ENCODE results near the gene DNALI1. TPM values are rescaled to one million over a fixed set of nuclear protein-coding genes. Genes with fewer than 3 reads are reported as not detected.

Gene DNALI1
- total RNA-seq, 1 experiment from 2014 or later: not detected

DNA sequence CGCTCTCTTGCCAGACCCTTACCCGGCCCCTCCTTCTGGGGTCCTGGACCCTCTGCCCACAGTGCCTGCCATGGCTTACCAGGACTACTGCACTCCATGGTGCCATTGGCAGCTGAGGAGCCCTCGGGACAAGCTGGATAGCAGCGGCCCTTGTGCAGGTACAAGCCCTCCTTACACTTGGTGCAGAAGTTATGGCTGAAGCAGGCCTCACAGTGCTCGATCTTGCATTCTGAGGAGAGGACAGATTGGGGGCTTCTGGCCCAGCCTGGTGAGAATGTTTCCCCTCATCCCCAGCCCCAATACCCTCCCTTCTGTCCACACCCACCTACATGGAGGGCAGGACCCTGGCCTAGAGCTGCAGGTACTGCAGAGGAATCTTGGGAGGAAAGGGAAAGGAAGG is 57.4 kb downstream of the DNALI1 start:
- peaks cover 41% of the 10 kb centered on the region for H3K27me3 Mint-ChIP-seq (ENCODE audit: insufficient read depth, unreplicated experiment)
- no peak overlapping the region for H3K4me3 Mint-ChIP-seq (ENCODE audit: unreplicated experiment)
- no peak for DNase-seq (ENCODE audit: unreplicated experiment)
- no peak overlapping the region for H3K27ac Mint-ChIP-seq (ENCODE audit: low read depth, unreplicated experiment)
- no peaks in the 10 kb centered on the region for H3K9me3 Mint-ChIP-seq (ENCODE audit: unreplicated experiment)
- TF ChIP-seq, protein P1, sequence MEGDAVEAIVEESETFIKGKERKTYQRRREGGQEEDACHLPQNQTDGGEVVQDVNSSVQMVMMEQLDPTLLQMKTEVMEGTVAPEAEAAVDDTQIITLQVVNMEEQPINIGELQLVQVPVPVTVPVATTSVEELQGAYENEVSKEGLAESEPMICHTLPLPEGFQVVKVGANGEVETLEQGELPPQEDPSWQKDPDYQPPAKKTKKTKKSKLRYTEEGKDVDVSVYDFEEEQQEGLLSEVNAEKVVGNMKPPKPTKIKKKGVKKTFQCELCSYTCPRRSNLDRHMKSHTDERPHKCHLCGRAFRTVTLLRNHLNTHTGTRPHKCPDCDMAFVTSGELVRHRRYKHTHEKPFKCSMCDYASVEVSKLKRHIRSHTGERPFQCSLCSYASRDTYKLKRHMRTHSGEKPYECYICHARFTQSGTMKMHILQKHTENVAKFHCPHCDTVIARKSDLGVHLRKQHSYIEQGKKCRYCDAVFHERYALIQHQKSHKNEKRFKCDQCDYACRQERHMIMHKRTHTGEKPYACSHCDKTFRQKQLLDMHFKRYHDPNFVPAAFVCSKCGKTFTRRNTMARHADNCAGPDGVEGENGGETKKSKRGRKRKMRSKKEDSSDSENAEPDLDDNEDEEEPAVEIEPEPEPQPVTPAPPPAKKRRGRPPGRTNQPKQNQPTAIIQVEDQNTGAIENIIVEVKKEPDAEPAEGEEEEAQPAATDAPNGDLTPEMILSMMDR (IDR thresholded peaks at IDR 0.05; ENCODE audit: unreplicated experiment): no peak
- POLR2A ChIA-PET: no interaction called here
- CTCF ChIA-PET: interaction anchor here (1.0 to 3.7 kb wide), 2 partner anchors 10 to 11 kb away, joined by 3 to 13 read pairs; no protein-coding TSS in a partner anchor
- no peaks in the 10 kb centered on the region for H3K36me3 Mint-ChIP-seq (ENCODE audit: insufficient read depth, unreplicated experiment)
- intact Hi-C loops (cut with micrococcal nuclease): no loop called here
- no peaks in the 10 kb centered on the region for H3K4me1 Mint-ChIP-seq (ENCODE audit: insufficient read depth, unreplicated experiment)
- BruUV-seq (replicated peaks): no TSS peak

- Mint-ChIP-seq H3K27ac (ENCODE audit: low read depth, unreplicated experiment) (no peak overlapping the region), H3K9me3 (ENCODE audit: unreplicated experiment) (no peaks in the 10 kb centered on the region), H3K36me3 (ENCODE audit: insufficient read depth, unreplicated experiment) (no peaks in the 10 kb centered on the region), H3K4me3 (ENCODE audit: unreplicated experiment) (no peak overlapping the region), H3K27me3 (ENCODE audit: insufficient read depth, unreplicated experiment) (peaks cover 46% of the 10 kb centered on the region), H3K4me1 (ENCODE audit: insufficient read depth, unreplicated experiment) (no peaks in the 10 kb centered on the region)
- no peak for DNase-seq (ENCODE audit: unreplicated experiment)
- TF ChIP-seq, protein P1 (IDR thresholded peaks at IDR 0.05; ENCODE audit: unreplicated experiment): no peak
- CTCF ChIA-PET: interaction anchor here (0.7 to 3.7 kb wide), 4 partner anchors 13 to 71 kb away, joined by 3 to 13 read pairs (median 3); no protein-coding TSS in a partner anchor
- intact Hi-C loops (cut with micrococcal nuclease): no loop called here
- no TSS peak for BruUV-seq (replicated peaks)
- POLR2A ChIA-PET: no interaction called here
Observed at GRCh38 chr1:37616330-37616729, 59.6 kb downstream of the DNALI1 start.

Other genes with a start within 250 kb of the DNALI1 start
- gene ZC3H12A, start 82.4 kb upstream of the DNALI1 start, total RNA-seq (2022): 37.2 and 51.4 TPM in 2 replicates
- gene MEAF6, start 42.2 kb upstream of the DNALI1 start, total RNA-seq (2022): 71.3 and 72.0 TPM in 2 replicates
- 26.4 and 32.0 TPM in 2 replicates for gene SNIP1, start 2.6 kb upstream of the DNALI1 start, total RNA-seq (2022)
- 103 and 133 TPM in 2 replicates for gene GNL2, start 39.0 kb downstream of the DNALI1 start, total RNA-seq (2022)
- gene RSPO1, start 78.0 kb downstream of the DNALI1 start, total RNA-seq (2022): not detected in 2 replicates
- 17.3 and 21.8 TPM in 2 replicates for gene CDCA8, start 135.6 kb downstream of the DNALI1 start, total RNA-seq (2022)
- 0.74 and 1.0 TPM in 2 replicates for gene EPHA10, start 208.2 kb downstream of the DNALI1 start, total RNA-seq (2022)
- 11.6 and 12.3 TPM in 2 replicates for gene MANEAL, start 236.9 kb downstream of the DNALI1 start, total RNA-seq (2022)

All from MCF 10A (cell line).